ENCODE data around the gene JOSD2.
"Not testable (repeated sequence)": the region's sequence is repeated elsewhere in the genome, so short reads cannot be mapped to it uniquely, and the experiment has no call there.

JOSD2 gene

DNA sequence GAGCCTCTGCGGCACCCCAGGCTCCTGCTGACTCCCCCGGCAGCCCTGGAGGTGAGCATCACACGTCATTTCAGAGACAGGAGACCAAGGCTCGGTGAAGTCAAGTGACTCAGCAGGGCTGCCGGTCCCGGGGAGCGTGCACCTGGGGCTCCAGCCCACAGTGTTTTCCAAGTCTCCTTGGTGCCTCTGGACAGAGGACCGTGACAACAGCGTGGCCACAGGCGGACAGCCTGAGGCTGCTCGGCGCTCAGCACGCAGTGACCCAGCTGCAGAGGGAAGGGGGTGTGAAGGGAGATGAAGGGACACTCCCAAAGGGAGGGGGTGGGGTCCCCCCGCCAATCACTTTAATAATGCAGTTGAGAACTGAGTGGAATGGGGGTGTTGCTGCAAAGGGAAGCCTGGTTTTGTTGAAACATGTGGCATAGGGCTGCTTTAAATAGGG, 20.2 kb upstream of the JOSD2 start:
- H3K4me1 Mint-ChIP-seq (ENCODE audit: low read depth), result no peaks in the 10 kb centered on the region
- peaks cover 5% of the 10 kb centered on the region for H3K9me3 Mint-ChIP-seq
- no peaks in the 10 kb centered on the region for H3K27me3 Mint-ChIP-seq (ENCODE audit: low read depth)
- no peak overlapping the region for H3K27ac Mint-ChIP-seq
- no peak overlapping the region for H3K4me3 Mint-ChIP-seq
- no peaks in the 10 kb centered on the region for H3K36me3 Mint-ChIP-seq (ENCODE audit: low read depth)

DNA sequence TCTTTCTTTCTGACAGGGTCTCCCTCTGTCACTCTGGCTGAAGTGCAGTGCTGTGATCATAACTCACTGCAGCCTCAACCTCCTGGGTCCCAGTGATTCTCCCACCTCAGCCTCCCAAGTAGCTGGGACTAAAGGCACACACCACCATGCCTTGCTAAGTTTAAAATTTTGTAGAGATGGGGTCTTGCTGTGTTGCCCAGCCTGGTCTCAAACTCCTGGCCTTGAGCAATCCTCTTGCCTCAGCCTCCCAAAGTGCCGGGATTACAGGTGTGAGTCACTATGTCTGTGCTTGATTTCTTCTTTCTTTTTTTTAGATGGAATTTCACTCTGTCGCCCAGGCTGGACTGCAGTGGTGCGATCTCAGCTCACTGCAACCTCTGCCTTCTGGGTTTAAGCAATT, 17.1 kb upstream of the JOSD2 start:
- H3K9me3 Mint-ChIP-seq; H3K36me3 Mint-ChIP-seq (ENCODE audit: low read depth); H3K27ac Mint-ChIP-seq: not testable (repeated sequence)

DNA sequence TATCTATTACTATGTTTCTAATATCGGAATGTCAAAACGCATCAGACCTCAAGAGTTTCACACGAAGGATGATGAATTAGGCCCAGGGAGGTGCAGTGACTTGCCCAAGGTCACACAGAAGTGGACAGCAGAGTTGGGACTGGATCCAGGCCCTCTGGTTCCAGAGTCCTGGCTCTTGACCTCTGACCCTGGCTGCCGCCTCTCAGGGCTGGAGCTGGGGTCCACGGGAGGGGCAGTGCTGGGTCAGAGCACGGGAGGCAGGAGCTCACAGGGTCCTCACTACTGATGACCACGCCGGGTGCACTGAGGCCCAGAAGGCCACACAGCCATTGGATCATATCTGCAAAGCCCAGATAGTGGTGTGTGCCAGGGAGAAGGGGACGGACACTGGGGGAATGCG, 11.9 kb upstream of the JOSD2 start:
- Mint-ChIP-seq H3K36me3 (ENCODE audit: low read depth) (no peaks in the 10 kb centered on the region), H3K27ac (no peak overlapping the region), H3K9me3 (no peaks in the 10 kb centered on the region), H3K4me1 (ENCODE audit: low read depth) (no peaks in the 10 kb centered on the region), H3K4me3 (no peak overlapping the region), H3K27me3 (ENCODE audit: low read depth) (no peaks in the 10 kb centered on the region)

More for the DNA sequence above, 17.1 kb upstream of the JOSD2 start:
- H3K27me3 Mint-ChIP-seq (ENCODE audit: low read depth); H3K4me3 Mint-ChIP-seq; H3K4me1 Mint-ChIP-seq (ENCODE audit: low read depth): not testable (repeated sequence)

DNA sequence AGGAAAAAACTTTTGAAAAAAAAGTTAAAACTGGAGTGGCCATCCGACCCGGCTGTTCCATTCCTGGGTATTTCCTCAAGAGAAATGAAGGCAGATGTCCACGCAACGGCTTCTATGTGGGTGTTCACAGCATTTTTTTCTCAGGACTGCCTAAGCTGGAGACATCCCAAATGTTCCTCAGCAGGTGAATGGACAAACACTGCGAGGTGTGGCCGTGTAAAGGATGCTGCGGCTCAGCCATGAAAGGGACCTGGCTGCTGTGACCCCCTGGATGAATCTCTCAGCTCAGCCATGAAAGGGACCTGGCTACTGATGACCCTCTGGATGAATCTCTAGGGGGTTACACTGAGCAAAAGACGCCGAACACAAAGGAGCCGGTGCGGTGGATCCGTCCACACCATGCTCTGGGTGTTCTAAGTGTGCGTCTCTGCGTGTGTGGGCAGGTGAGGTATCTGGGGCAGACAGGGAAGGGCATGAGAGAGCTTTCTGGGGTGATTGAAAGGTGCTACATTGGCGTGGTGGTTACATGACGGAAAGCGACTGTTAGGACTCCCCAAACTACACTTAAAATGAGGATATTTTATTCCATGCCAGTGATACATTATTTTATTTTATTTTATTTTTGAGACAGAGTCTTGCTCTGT, 10.0 kb upstream of the JOSD2 start:
- H3K27me3 Mint-ChIP-seq (ENCODE audit: low read depth), result no peaks in the 10 kb centered on the region
- H3K36me3 Mint-ChIP-seq (ENCODE audit: low read depth), result no peaks in the 10 kb centered on the region
- no peak overlapping the region for H3K4me3 Mint-ChIP-seq
- H3K9me3 Mint-ChIP-seq, result no peaks in the 10 kb centered on the region
- H3K27ac Mint-ChIP-seq, result no peak overlapping the region
- H3K4me1 Mint-ChIP-seq (ENCODE audit: low read depth), result no peaks in the 10 kb centered on the region

DNA sequence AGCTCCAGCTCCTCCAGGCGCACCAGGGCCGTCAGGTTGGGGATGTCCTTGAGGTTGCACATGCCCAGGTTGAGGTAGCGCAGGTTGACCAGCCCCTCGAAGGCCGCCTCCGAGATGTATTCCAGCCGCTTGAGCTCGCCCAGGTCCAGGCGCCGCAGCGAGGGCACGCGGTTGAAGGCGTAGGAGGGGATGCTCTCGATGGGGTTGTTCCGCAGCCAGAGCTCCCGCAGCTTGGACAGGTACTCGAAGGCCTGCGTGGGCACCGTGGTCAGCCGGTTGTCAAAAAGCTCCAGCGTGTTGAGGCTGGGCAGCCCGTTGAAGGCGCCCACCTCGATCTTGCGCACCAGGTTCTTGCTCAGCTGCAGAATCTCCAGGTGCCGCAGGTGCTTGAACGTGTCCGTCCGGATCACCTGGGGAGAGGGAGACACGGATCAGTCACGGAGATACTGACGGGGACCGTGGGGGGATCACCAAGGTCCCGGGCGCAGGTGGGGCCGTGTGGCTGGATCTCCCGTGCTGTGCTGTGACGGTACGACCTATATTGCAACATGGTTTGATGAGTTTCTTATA, 8.1 kb upstream of the JOSD2 start:
- no peaks in the 10 kb centered on the region for H3K36me3 Mint-ChIP-seq (ENCODE audit: low read depth)
- H3K4me3 Mint-ChIP-seq, result no peak overlapping the region
- no peak overlapping the region for H3K27ac Mint-ChIP-seq
- H3K27me3 Mint-ChIP-seq (ENCODE audit: low read depth), result no peaks in the 10 kb centered on the region
- no peaks in the 10 kb centered on the region for H3K9me3 Mint-ChIP-seq
- H3K4me1 Mint-ChIP-seq (ENCODE audit: low read depth), result no peaks in the 10 kb centered on the region

DNA sequence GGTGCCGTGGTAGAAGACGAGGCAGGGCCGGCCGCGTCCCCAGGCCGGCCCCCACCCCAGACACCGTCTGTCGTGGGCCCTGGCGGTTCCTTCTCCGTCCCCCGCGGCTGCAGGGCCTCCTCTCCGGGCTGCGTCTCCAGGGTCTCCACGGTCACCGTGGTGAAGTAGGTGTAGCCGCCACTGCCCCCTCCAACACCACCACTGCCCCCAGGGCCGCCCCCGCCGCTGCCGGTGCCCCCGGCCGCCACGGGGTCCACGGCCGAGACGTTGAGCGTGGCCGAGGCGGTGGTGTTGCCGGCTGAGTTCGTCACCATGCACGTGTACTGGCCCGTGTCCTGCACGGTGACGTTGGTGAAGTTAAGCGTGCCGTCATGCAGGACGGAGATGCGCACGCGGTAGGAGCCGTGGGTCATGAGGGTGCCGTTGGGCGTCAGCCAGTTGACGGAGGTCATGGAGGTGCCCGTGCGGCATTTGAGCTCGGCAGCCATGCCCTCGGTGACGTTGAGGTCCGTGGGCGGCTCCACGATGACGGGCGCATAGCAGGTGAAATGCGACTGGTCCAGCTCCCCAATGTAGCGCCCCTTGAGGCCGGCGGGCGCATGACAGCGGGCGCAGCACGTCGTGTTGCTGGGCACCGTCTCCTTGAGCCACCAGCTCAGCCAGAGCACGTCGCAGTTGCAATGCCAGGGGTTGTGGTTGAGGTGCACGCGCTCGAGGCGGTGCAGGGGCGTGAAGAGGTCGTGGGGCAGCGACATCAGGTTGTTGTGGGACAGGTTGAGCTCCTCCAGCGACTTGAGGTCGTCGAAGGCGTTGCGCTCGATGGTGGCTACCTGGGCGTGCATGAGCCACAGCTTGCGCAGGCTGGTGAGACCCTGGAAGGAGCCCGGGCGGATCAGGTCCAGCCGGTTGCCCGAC, 7.4 kb upstream of the JOSD2 start:
- Mint-ChIP-seq H3K4me1 (ENCODE audit: low read depth) (no peaks in the 10 kb centered on the region), H3K4me3 (no peak overlapping the region), H3K27ac (no peak overlapping the region), H3K36me3 (ENCODE audit: low read depth) (no peaks in the 10 kb centered on the region), H3K9me3 (no peaks in the 10 kb centered on the region), H3K27me3 (ENCODE audit: low read depth) (no peaks in the 10 kb centered on the region)

DNA sequence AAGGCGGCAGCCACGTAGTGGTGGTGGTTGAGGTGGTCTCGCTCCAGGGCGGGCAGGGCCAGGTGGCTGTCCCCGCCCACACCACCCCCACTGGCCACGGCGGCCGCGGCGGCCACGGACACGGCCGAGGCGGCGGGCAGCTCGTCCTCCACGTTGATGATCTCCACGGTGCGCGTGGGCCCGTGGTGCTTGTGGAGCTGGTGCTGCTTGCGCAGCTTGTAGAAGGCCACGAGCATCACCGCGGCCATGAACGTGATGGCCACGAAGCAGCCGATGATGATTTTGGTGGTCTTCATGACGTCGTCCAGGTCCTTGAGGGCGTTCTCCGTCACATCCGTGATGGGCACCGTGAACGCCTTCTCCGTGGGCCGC, 6.7 kb upstream of the JOSD2 start:
- Mint-ChIP-seq H3K27ac (no peak overlapping the region), H3K4me3 (no peak overlapping the region), H3K9me3 (no peaks in the 10 kb centered on the region), H3K27me3 (ENCODE audit: low read depth) (no peaks in the 10 kb centered on the region), H3K36me3 (ENCODE audit: low read depth) (no peaks in the 10 kb centered on the region), H3K4me1 (ENCODE audit: low read depth) (no peaks in the 10 kb centered on the region)

DNA sequence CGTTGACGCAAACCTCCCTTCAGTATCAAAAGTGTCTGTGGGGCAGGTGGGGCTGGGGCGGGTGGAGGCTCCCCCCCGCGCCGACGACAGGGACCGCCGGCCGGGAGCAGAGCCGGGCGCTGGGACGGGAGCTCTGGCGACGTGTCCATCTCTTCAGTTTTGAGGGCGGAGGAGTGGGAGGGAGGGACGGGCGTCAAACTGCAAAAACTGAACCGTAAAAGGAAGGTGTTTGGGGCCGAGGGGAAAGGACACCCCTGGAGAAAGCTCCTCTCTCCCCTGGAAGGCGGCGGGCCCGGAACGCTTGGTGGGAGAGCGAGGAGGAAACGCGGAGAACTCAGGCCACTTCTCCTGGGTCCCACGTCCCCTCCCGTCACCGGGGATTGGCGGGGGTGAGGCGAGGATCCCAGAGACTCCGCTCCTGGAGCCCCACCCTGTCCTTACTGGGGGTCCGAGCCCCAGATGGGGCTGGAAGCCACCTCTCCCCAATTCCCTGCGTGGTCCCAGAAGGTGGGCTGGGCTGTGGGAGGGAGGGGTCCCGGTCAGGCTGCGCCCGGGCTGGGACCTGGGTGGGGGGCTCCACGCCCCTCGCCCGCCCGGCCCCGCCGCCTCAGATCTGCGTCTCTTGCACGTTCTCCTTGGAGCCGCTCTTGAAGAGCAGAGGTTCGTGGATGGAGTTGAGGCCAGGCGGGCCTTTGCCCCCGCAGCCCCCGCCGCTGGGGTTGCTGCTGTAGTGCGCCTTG, 6.1 kb upstream of the JOSD2 start:
- no peaks in the 10 kb centered on the region for H3K27me3 Mint-ChIP-seq (ENCODE audit: low read depth)
- H3K4me3 Mint-ChIP-seq, result no peak overlapping the region
- H3K36me3 Mint-ChIP-seq (ENCODE audit: low read depth), result no peaks in the 10 kb centered on the region
- no peak overlapping the region for H3K27ac Mint-ChIP-seq
- no peaks in the 10 kb centered on the region for H3K4me1 Mint-ChIP-seq (ENCODE audit: low read depth)
- no peaks in the 10 kb centered on the region for H3K9me3 Mint-ChIP-seq

DNA sequence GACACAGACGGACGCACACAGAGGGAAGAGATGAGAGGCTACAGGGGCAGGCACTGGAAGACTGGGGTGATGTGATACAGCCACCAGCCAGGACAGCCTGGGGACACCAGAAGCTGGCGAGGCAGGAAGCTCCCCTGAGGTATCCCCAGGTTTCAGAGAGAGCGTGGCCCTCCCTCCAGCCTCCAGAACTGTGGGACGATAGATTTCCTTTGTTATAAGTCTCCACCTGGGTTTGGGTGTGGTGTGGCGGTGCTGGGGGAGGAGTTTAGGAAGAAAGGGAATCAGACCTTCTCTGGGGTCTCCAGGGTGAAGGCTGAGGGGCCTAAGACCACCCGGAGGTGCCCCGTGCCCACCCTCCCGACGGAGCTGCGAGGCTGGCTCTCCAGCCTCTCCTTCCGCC, 5.5 kb upstream of the JOSD2 start:
- Mint-ChIP-seq H3K4me1 (ENCODE audit: low read depth) (peaks cover 2% of the 10 kb centered on the region), H3K36me3 (ENCODE audit: low read depth) (no peaks in the 10 kb centered on the region), H3K4me3 (no peak overlapping the region), H3K9me3 (no peaks in the 10 kb centered on the region), H3K27ac (no peak overlapping the region), H3K27me3 (ENCODE audit: low read depth) (no peaks in the 10 kb centered on the region)

DNA sequence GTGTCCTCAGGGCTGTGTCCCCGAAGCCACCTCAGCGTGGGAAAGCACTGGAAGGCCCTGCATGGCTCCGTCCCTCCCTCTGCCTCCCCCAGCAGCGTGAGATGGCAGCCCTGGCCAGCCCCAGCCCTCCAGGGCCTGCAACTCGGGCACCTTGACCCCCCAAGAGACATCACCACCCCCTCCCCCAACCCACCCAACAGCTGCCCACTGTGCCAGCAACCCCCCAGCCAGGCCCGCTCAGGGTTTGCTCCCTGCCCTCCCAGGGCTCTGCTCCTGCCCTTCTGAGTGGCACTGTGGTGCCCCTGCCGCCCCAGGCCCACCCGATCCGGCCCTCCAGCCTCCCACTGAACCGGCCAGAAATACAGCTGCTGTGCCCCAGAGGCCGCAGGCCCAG, 4.2 kb upstream of the JOSD2 start:
- Mint-ChIP-seq H3K27ac (no peak overlapping the region), H3K36me3 (ENCODE audit: low read depth) (peaks cover 3% of the 10 kb centered on the region), H3K9me3 (no peaks in the 10 kb centered on the region)

DNA sequence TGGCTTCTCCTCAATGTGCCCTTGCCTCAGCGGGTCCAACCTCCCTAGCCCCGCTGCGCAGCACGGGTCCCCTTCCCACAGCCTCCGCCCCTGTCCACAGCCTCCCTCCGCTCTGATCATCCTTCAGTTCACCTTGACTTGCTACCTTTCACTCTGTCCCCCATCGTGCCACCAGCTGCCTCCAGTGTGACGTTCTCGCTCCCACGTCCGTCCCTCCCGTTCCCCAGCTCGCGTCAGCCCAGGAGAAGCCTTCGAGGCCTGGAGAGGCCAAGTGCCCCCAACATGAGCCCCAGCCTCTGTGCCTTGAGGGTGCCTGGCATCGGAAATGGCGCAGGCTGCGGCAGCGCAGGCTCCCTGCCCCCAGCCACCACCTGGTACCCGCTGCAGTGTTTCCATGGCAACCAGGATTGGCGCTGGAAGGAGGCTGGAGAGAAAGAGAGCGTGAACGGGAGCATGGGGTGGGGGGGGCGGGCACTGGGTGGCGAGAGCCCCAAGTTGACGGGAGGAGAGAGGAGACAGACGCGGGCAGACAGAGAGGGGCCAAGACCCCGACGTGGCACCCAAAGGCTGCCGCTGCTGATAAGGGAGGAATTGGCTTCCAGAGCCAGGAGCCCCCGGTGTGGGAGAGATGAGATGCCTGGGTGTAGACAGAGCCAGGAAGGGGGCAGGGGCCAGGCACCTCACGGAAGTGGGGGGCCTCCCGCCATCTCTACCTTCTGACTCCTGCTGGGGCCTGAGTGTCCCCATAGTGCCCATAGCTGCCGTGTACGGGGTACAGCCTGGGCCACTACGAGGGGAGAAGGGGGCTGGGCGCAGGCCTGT, 3.6 kb upstream of the JOSD2 start:
- no peaks in the 10 kb centered on the region for H3K9me3 Mint-ChIP-seq
- H3K4me1 Mint-ChIP-seq (ENCODE audit: low read depth), result peaks cover 9% of the 10 kb centered on the region
- no peaks in the 10 kb centered on the region for H3K27me3 Mint-ChIP-seq (ENCODE audit: low read depth)
- H3K36me3 Mint-ChIP-seq (ENCODE audit: low read depth), result peaks cover 3% of the 10 kb centered on the region
- H3K4me3 Mint-ChIP-seq, result no peak overlapping the region
- no peak overlapping the region for H3K27ac Mint-ChIP-seq

More for the DNA sequence above, 4.2 kb upstream of the JOSD2 start:
- Mint-ChIP-seq H3K4me1 (ENCODE audit: low read depth) (peaks cover 9% of the 10 kb centered on the region), H3K27me3 (ENCODE audit: low read depth) (no peaks in the 10 kb centered on the region), H3K4me3 (no peak overlapping the region)

DNA sequence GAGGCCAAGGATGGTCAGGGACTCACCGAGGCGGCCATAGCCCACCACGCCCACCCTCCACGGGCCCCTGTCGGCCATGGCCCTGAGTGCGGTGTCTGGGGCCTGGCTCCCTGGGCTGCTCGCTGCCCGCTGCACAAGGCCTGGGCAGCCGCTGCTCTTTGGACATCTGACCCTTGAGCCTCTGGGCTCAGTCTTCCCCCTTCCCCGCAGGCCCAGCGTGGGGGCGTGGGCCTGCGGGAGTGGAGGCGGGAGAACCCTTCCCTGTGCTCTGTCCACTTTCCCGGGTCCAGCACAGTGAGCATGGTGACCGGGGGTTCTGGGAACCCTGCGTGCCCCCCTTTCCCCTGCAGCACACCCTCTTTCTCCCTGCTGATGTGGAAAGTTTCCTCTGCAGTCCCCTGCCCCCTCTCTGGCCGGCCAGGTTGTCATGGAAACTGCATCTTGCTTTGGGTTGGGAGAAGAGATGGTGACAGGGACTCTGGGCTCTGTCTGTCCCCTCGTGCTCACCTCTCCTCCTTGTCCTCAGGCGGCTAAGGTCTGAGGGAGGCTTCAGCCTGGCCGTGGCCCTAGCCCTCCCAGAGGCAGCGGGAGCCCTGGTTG, 2.9 kb upstream of the JOSD2 start, which contains the start of gene ASPDH:
TSS of gene ASPDH (minus strand) at position 168 of the 600 bp plus-strand sequence. CDS start at position 78, 90 bp downstream.
- Mint-ChIP-seq H3K4me1 (ENCODE audit: low read depth) (peaks cover 13% of the 10 kb centered on the region), H3K27ac (peak within 1 kb of the TSS; percentile 67), H3K36me3 (ENCODE audit: low read depth) (peaks cover 3% of the 10 kb centered on the region), H3K4me3 (no peak within 1 kb of the TSS), H3K27me3 (ENCODE audit: low read depth) (no peaks in the 10 kb centered on the region), H3K9me3 (no peaks in the 10 kb centered on the region)

DNA sequence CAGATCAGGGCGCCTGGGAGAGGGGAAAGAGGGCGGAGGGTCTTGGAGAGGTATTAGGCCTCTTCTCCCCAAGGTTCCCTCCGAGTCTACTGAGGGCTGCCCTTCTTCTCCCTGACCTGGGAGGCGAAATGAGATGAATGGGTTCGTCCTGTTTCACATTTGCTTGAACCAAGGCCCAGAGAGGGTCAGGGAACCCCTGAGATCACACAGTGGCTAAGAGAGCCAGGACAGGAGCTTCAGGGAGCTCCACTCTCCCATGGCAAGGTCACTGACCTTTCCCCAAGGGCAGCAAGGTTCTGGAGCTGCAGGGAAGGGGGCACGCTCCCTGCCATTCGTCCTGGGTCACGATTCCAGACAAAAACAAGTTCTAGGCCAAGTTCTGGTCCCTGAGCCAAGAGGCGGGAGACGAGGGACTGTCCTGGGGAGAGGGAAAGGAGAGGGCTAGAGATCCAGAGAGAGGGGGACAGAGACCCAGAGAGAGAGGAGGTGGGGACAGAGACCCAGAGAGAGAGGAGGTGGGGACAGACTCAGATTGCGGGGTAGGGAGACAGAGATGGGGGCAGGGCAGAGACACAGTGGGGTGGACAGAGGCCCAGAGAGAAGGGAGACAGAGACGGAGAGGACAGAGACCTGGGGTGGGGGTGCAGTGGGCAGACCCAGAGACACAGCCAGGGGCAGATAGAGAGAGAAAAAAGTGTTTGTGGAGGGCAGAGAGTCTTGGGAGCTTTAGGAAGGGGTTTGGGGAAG, 2.2 kb upstream of the JOSD2 start:
- Mint-ChIP-seq H3K27ac (peak overlapping the region; percentile 67), H3K4me3 (no peak overlapping the region), H3K4me1 (ENCODE audit: low read depth) (peaks cover 15% of the 10 kb centered on the region), H3K9me3 (no peaks in the 10 kb centered on the region), H3K36me3 (ENCODE audit: low read depth) (peaks cover 6% of the 10 kb centered on the region), H3K27me3 (ENCODE audit: low read depth) (no peaks in the 10 kb centered on the region)

Measured in T-helper 1 cell treated with Interleukin-12 subunit alpha and Interleukin-12 subunit beta and Interleukin-4 antibody, amounts not matched to agents 30 μg/mL and 1 μg/mL, for 36 hours (primary cell).